ENCODE results near the gene TAF1. TPM values are rescaled to one million over a fixed set of nuclear protein-coding genes. Genes with fewer than 3 reads are reported as not detected.

The TAF1 gene
- total and polyA plus RNA-seq, 10 of the 15 experiments (the other 5 are each of a cell fraction or from before 2014, with no cell fraction given): 4.1 to 24.2 (median 17.2) TPM

- peak; percentile 1; the same call in 1 of the 3 replicates for ATAC-seq
- Histone ChIP-seq H3K36me3 (ENCODE audit: control insufficient read depth in 2 of 2, insufficient read depth in 2 of 2, low read length in 1 of 2) (0 out of 4 replicates have a peak, but pooled peaks cover 0 to 3% of the 10 kb centered on the region in 2 experiments), H3K79me2 (ENCODE audit: control insufficient read depth, insufficient read depth, low read length) (peaks cover 22% of the 10 kb centered on the region), H4K20me1 (ENCODE audit: control insufficient read depth, insufficient read depth) (no peaks in the 10 kb centered on the region), H3K9me3 (replicated peaks; ENCODE audit: control insufficient read depth, insufficient read depth, low read length) (no peaks in the 10 kb centered on the region), H3K9ac (ENCODE audit: control insufficient read depth, insufficient read depth, low read length) (peak overlapping the region; percentile 84), H3K4me2 (ENCODE audit: control insufficient read depth, insufficient read depth) (peak overlapping the region; percentile 54), H3K27ac (ENCODE audit: control insufficient read depth, insufficient read depth) (peak overlapping the region; percentile 80), H3K4me1 (ENCODE audit: control insufficient read depth, insufficient read depth, low read length) (no peaks in the 10 kb centered on the region), H3K27me3 (replicated peaks in 1 of 2; ENCODE audit: control insufficient read depth in 2 of 2, insufficient read depth in 2 of 2, low read length in 1 of 2) (no peaks in the 10 kb centered on the region), H2AFZ (ENCODE audit: control insufficient read depth, low read depth, low read length) (peak overlapping the region; percentile 21; the same call in 1 of the 2 replicates), H3K4me3 (peak overlapping the region; percentile 59)
- ChIA-PET CTCF (interaction anchor here (0.7 to 1.4 kb wide), 5 partner anchors 14 to 277 kb away, joined by 3 to 5 read pairs (median 3); partner anchors contain the start of gene ZMYM3), SMC1A (ENCODE audit: uncharacterized antibody, unreplicated experiment) (interaction anchor here (0.8 to 1.8 kb wide), 7 partner anchors 82 to 184 kb away, joined by 3 to 12 read pairs (median 4); partner anchors contain the start of genes NONO, OGT and ZMYM3), POLR2A (interaction anchor here (0.6 to 2.0 kb wide), 10 partner anchors 29 to 630 kb away, joined by 3 to 9 read pairs (median 4); partner anchors contain the start of genes MED12 and NONO), RAD21 (ENCODE audit: unreplicated experiment) (interaction anchor here (0.9 to 1.8 kb wide), 6 partner anchors 82 to 183 kb away, joined by 4 to 13 read pairs (median 8); partner anchors contain the start of genes NONO, OGT and ZMYM3)
- intact Hi-C loops (cut with micrococcal nuclease; ENCODE audit: unreplicated experiment): loop anchor here (5.0 to 10.0 kb wide), 3 partner anchors 83 to 251 kb away; partner anchors contain the start of genes IL2RG, MED12, NONO and OGT
- TSS peak; percentile 100 for BruUV-seq (replicated peaks)
- WGBS (ENCODE audit: insufficient coverage, insufficient replicate concordance, low lambda C conversion rate, missing lambda C conversion rate): 27% methylated on average over 16 of the region's 16 CpGs
- DNase-seq (ENCODE audit: low read depth, low spot score): no peak
- in situ Hi-C loops (cut with MboI): no loop called here
- FAIRE-seq: no peak
- TF ChIP-seq SP1 (IDR thresholded peaks at IDR 0.05; ENCODE audit: low read depth, low read length): no peak
- no peak for TF ChIP-seq USF1 (IDR thresholded peaks at IDR 0.05; ENCODE audit: borderline replicate concordance, extremely low read length, insufficient read depth, low read depth, low read length)
- no peak for TF ChIP-seq IKZF2 (IDR thresholded peaks at IDR 0.05)
- no peak for TF ChIP-seq RELB (IDR thresholded peaks at IDR 0.05; ENCODE audit: low read depth)
- 0 out of 2 replicates have a peak, but pooled peaks have one; percentile 15 for TF ChIP-seq REST (IDR thresholded peaks at IDR 0.05; ENCODE audit: low read depth, low read length)
- no peak for TF ChIP-seq ZNF687 (IDR thresholded peaks at IDR 0.05)
- no peak for TF ChIP-seq MEF2A (IDR thresholded peaks at IDR 0.05; ENCODE audit: insufficient read depth, low read depth, low read length)
- peak; percentile 54 for TF ChIP-seq SMAD1 (IDR thresholded peaks at IDR 0.05; ENCODE audit: low read depth, partially characterized antibody)
- peak; percentile 15; the same call in 1 of the 2 replicates for TF ChIP-seq CREM (IDR thresholded peaks at IDR 0.05; ENCODE audit: low read depth)
- TF ChIP-seq FOXM1 (IDR thresholded peaks at IDR 0.05; ENCODE audit: low read depth, low read length): peak; percentile 33; the same call in 1 of the 2 replicates
- 0 out of 2 replicates have a peak, but pooled peaks have one; percentile 0 for TF ChIP-seq SIN3A (IDR thresholded peaks at IDR 0.05; ENCODE audit: low read depth, low read length)
Observed at GRCh38 chrX:71365356-71365874, 742 bp upstream of the TAF1 start.

Data from GM12878 (cell line).